Neural progenitor cell (in vitro differentiated cells): Measurements from ENCODE around the gene CNTROB.

Source experiments
- EZH2phosphoT487 ChIP-seq: fragments of 200-600 bp; sonication (generic); IDR thresholded peaks from 2 replicates; pipeline ENCODE4 v1.6.1; 2017; ENCODE audit warnings: antibody characterized with exemption
- TF ChIP-seq, protein P1 (sequence below): fragments of 200-600 bp; sonication (generic); IDR thresholded peaks from 2 replicates; pipeline ENCODE4 v1.5.1; 2017; ENCODE audit warnings: antibody characterized with exemption, mild to moderate bottlenecking

DNA sequence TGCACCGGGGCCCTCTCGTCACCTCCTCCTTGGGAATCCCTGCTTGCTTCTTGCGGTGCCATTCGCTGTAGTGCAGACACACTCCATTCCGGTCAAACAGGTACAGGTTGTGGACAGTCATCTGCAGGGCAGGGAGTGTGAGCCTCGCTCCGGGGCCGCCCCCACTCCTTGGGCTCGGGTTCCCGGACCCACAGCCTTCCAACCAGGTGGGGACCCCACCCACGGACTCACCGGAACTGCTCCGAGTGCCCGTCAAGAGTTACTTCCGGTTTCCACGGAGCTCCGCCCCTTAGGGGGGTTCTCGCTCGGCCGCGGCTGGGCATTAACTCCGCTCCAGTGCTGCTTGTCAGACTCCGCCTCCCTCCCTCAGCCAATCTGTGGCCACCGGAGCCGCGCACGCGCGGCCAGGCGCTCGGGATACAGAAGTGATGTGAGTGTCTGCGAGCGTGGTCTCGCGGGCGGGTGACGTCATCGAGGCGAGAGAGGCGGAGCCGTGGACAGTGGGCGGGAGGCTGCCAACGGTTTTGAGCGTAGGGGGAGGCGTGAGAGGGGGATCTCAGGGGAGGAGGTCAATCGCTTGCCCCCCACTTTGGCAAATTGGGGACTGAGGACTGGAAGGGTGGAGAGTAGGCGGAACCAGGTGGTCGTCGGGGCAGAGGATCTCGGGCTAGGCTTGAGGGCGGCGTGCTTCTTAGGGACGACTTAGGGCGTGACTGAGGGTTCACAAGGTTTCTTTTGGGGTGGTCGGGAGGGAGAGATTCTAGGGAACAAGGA is at the start of gene CNTROB, which contains the start of gene TRAPPC1:
- no peak for TF ChIP-seq EZH2phosphoT487
- TF ChIP-seq, protein P1, sequence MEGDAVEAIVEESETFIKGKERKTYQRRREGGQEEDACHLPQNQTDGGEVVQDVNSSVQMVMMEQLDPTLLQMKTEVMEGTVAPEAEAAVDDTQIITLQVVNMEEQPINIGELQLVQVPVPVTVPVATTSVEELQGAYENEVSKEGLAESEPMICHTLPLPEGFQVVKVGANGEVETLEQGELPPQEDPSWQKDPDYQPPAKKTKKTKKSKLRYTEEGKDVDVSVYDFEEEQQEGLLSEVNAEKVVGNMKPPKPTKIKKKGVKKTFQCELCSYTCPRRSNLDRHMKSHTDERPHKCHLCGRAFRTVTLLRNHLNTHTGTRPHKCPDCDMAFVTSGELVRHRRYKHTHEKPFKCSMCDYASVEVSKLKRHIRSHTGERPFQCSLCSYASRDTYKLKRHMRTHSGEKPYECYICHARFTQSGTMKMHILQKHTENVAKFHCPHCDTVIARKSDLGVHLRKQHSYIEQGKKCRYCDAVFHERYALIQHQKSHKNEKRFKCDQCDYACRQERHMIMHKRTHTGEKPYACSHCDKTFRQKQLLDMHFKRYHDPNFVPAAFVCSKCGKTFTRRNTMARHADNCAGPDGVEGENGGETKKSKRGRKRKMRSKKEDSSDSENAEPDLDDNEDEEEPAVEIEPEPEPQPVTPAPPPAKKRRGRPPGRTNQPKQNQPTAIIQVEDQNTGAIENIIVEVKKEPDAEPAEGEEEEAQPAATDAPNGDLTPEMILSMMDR, result no peak
